COLO668 (cell line): ENCODE data around the gene UBQLN2.
A peak's percentile ranks its signal among the peaks of the same experiment; 100 is the strongest.
"Not testable (repeated sequence)": the region's sequence is repeated elsewhere in the genome, so short reads cannot be mapped to it uniquely, and the experiment has no call there.

Experiments
- DNase-seq: peaks from one replicate; lab custom pipeline; 2025; ENCODE audit not compliant: unreplicated experiment; lab: John Stamatoyannopoulos, UW

Gene UBQLN2

DNA sequence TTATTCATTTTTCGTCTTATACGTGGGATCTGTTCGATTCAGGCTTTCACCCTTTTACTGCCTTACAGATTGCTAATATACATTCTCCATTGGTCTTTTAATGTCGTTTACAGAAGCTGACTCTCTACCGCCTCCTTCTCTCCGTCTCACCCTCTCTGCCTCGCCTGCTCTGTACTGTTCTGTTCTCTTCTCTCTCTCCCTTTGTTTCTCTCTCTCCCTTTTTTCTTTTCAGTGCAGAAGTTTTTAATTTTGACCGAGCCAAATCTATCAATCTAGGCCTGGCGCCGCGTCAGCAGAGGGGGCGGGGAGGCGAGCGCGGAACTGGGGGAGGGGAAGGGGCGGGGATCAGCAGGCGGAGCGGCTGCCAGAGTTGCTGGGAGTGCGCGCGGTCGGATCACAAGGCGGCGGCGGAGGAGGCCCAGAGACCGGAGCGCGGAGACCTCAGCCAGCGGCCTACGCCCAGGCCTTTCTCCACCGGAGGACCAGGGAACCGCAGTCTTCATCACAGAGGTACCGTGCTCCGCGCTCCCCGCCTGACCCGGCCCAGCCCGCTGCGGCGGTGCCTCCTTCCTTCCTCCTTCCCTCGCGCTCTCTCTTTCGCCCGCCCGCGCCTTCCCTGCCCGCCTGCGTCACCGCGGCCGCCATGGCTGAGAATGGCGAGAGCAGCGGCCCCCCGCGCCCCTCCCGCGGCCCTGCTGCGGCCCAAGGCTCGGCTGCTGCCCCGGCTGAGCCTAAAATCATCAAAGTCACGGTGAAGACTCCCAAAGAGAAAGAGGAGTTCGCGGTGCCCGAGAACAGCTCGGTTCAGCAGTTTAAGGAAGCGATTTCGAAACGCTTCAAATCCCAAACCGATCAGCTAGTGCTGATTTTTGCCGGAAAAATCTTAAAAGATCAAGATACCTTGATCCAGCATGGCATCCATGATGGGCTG is at the start of gene UBQLN2:
Gene UBQLN2, plus strand, starts transcription at position 397 of the 931 bp plus-strand sequence. Its CDS starts 247 bp downstream, at position 644.
- DNase-seq, result peak; percentile 81

- DNase-seq, result no peak
Measured at GRCh38 chrX:56519642-56520041, 43.8 kb upstream of the UBQLN2 start.

- DNase-seq, result not testable (repeated sequence)
Measured at GRCh38 chrX:56529482-56530007, 33.9 kb upstream of the UBQLN2 start.

DNA sequence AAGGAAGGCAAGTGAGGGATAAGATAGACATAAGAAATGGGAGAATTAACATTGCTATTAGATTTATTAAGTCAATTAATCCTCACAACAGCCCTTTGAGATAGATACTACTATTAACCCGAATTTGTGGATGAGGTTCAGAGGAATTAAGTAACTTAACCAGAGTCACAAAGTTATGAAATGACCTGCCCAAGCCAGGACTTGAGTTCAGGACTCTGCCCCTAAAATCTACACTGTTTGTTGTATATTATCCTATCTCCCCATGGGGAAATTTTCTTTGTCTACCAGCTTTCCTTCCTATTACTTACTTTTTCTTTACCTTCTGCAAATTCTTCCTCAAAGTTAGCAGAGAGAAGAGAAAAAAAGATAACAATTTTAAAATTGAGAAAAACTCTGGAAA is 33.4 kb upstream of the UBQLN2 start:
- DNase-seq, result no peak

- DNase-seq, result no peak
Measured at GRCh38 chrX:56550667-56551066, 12.8 kb upstream of the UBQLN2 start.

DNA sequence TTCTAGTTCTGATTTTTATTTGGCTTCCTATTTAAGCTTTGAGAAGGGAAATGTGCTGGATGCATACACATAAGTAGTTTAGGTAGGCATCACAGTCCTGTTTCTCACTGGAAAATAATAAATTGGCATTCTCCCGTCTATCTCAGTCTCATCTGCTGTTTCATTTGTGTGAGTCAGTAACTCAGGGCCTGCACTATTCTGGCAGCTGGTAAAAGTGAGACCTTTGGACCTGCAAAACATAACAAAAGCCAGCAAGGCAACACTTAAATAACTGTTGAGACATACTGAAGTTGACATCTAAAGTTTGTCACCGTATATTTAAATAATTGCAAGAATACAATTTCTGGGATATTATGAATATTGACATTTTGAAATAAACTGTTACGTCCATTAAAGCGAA is 8.6 kb upstream of the UBQLN2 start:
- no peak for DNase-seq

DNA sequence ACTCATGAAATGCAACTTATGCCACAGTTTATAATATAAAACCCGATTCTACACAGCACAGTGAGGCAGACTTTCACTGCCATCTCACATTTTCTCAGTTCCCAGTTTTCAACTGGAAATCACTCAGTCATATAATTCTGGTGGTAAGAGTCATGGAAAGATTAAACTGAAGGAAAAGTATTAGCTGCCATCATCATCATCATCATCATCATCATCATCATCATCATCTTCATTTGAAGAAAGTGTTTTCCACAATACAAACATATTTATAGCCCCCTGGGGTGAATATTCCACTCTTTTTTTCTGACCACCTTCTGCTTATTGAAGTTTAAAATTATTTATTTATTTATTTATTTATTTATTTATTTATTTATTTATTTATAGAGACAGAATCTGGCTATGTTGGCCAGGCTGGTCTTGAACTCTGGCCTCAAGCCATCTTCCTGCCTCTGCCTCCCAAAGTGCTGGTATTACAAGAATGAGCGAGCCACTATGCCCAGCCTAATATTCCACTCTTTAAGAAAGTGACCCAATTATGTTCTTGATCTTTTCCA is 6.0 kb upstream of the UBQLN2 start:
- no peak for DNase-seq

DNA sequence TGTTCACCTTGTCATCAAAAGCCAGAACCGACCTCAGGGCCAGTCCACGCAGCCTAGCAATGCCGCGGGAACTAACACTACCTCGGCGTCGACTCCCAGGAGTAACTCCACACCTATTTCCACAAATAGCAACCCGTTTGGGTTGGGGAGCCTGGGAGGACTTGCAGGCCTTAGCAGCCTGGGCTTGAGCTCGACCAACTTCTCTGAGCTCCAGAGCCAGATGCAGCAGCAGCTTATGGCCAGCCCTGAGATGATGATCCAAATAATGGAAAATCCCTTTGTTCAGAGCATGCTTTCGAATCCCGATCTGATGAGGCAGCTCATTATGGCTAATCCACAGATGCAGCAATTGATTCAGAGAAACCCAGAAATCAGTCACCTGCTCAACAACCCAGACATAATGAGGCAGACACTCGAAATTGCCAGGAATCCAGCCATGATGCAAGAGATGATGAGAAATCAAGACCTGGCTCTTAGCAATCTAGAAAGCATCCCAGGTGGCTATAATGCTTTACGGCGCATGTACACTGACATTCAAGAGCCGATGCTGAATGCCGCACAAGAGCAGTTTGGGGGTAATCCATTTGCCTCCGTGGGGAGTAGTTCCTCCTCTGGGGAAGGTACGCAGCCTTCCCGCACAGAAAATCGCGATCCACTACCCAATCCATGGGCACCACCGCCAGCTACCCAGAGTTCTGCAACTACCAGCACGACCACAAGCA is 898 bp downstream of the UBQLN2 start:
- peak; percentile 16 for DNase-seq

DNA sequence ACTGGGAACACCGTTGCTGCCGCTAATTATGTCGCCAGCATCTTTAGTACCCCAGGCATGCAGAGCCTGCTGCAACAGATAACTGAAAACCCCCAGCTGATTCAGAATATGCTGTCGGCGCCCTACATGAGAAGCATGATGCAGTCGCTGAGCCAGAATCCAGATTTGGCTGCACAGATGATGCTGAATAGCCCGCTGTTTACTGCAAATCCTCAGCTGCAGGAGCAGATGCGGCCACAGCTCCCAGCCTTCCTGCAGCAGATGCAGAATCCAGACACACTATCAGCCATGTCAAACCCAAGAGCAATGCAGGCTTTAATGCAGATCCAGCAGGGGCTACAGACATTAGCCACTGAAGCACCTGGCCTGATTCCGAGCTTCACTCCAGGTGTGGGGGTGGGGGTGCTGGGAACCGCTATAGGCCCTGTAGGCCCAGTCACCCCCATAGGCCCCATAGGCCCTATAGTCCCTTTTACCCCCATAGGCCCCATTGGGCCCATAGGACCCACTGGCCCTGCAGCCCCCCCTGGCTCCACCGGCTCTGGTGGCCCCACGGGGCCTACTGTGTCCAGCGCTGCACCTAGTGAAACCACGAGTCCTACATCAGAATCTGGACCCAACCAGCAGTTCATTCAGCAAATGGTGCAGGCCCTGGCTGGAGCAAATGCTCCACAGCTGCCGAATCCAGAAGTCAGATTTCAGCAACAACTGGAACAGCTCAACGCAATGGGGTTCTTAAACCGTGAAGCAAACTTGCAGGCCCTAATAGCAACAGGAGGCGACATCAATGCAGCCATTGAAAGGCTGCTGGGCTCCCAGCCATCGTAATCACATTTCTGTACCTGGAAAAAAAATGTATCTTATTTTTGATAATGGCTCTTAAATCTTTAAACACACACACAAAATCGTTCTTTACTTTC is 1.8 kb downstream of the UBQLN2 start:
- peak; percentile 15 for DNase-seq

- no peak for DNase-seq
Measured at GRCh38 chrX:56569378-56570057, 6.1 kb downstream of the UBQLN2 start.

- no peak for DNase-seq
Measured at GRCh38 chrX:56572975-56573374, 9.5 kb downstream of the UBQLN2 start.

- DNase-seq, result no peak
Measured at GRCh38 chrX:56574861-56575260, 11.4 kb downstream of the UBQLN2 start.

DNA sequence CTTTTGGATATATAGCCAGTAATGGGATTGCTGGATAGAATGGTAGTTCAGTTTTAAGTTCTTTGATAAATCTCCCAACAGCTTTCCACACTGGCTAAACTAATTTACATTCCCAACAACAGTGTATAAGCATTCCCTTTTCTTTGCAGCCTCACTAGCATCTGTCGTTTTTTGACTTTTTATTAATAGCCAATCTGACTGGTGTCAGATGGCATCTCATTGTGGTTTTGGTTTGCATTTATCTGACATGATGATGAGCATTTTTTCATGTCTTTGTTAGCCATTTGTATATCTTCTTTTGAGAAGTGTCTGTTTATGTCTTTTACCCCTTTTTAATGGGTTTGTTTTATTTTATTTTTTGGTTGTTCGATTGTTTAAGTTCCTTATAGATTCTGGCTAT is 13.3 kb downstream of the UBQLN2 start:
- no peak for DNase-seq

DNA sequence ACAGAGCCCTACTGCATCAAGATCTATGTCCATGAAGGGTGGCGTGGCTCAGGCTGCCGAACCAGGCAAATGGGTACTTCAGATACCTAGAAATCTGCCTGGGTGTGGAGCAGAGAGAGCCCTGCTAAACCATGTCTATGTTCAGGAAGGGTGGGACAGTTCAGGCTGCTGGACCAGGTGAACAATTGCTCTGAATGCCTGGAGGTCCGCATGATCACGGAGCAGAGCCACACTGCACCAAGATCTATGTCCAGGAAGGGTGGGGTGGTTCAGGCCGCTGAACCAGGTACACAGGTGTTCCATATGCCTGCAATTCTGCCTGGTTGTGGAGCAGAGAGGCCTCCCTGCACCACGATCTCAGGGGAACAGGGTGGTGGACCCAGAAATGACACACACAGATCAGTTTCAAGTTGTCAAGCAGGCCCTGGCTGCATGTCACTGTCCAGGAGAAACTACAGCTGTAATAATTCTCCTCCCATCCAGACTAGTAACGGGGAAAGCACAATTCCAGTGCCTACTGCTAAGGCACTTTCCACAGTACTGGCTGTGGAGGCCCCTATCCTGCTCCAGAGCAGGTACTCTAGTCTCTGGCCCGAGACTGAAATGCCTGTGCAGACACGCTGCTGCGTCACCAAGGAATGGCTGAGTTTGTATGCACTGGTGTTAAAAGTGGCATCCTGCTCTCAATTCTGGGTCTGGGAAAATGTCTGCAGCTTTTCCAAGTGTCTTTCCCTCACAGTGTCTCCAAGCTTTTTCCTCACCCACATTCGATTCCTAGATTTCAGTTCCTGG is 25.2 kb downstream of the UBQLN2 start:
- no peak for DNase-seq

- not testable (repeated sequence) for DNase-seq
Measured at GRCh38 chrX:56591830-56592229, 28.4 kb downstream of the UBQLN2 start.

GRCh38 chrX:56600141-56600540 is 36.7 kb downstream of the UBQLN2 start:
- DNase-seq, result no peak

DNA sequence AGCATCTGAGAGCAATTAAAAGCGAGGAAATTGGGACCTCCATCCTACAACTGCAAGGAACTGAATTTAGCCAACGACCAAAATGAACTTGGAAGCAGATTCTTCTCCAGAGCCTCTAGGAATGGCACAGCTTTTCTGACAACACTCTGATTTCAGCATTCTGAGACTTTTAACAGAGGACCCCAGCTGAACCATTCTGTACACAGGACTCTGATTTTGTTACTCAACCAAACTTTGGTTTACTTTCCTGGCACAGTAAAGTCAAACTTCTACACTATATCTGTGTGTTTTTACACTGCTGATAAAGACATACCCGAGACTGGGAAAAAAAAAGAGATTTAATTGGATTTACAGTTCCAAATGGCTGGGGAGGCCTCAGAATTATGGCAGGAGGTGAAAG is 37.6 kb downstream of the UBQLN2 start:
- no peak for DNase-seq

GRCh38 chrX:56615282-56615681 is 51.9 kb downstream of the UBQLN2 start:
- DNase-seq, result no peak
